Stimulated activated CD4-positive, alpha-beta T cell treated with anti-CD3 and anti-CD28 coated beads, Interleukin-1b, Interleukin-23, amount 100 ng/mL, for 4 hours (primary cell): ENCODE results near the gene RASAL2.
A peak's percentile ranks its signal among the peaks of the same experiment; 100 is the strongest.
"Not testable (repeated sequence)": the region's sequence is repeated elsewhere in the genome, so short reads cannot be mapped to it uniquely, and the experiment has no call there.

Experiments used
- DNase-seq, 2 donors: peaks; one replicate each; pipeline ENCODE4 v3.0.0-alpha.2; 2020; ENCODE audit warnings: low read depth in 2 of 2

Gene RASAL2

DNA sequence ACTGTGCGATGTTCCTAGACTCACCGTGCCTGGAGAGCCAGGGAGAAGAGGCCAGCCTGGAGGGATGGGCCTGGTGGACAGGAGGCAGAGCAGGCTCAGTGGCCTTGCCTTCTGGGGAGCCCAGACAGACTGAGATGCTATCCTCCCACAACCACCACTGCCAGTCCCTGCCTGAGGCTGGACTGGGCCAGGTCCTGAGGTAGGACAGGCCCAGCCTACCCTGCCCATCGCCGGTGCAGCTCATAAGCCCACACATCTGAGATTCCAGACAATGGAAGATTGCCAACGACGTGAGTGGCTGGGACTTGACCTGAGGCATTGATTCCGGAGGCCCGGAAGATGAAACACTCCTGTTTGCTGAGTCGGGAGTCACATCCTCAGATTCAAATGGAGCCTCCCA, 397.1 kb downstream of the RASAL2 start:
- no peak for DNase-seq

DNA sequence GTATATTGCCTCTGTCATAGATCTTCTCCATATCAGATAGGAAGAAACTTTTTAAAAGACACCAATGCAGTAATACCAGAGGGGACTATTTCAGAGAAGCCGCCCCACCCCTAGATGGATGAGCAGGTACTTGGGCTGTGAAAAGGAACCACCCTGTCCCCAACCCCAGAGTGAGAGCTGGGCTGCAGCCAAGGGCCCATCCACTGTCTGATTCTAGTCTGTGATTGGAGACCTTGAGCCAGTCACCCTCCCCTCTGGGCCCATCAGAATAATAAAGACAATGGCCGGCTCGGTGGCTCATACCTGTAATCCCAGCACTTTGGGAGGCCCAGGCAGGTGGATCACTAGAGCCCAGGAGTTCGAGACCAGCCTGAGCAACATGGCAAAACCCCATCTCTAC, 397.8 kb downstream of the RASAL2 start:
- DNase-seq = no peak

DNA sequence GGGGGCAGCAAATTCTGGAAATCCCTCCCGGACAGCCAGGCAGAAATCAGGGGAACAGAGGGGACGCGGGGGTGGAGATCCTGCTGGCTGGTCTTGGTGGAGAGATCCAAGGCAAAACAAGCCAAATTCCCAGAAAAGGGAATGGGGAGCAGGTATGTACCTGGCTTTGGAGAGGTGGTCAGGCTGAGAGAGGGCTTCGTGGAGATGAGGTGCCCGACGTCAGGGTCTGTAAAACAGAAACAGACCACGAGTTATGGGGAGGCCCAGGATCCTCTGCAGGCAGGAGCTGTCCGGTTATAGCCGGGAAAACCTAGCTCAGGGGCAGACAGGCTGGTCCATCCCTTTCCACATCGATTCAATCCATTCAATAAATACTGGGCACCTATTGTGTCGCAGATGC, 398.4 kb downstream of the RASAL2 start:
- DNase-seq = no peak

DNA sequence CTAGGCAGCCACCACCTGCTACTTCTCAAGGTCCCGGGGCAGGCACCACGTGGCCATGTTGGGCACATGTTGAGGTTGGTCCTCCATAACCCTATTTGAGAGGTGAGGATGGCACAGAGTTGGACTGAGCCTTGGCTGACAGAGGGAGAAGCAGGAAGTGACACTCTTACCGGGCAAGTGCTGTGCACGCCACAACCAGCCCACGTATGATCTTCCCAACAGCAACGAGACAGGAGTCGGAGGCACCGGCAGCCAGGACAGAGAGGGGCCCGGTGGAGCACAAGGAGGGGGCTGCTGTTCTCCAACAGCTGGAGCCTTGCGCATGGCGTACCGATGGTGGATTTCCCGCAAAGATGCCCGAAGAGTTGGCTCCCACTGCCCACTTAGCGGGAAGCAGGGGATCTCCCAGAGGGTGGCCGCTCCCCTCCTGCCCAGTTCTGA, 399.4 kb downstream of the RASAL2 start:
- no peak for DNase-seq

DNA sequence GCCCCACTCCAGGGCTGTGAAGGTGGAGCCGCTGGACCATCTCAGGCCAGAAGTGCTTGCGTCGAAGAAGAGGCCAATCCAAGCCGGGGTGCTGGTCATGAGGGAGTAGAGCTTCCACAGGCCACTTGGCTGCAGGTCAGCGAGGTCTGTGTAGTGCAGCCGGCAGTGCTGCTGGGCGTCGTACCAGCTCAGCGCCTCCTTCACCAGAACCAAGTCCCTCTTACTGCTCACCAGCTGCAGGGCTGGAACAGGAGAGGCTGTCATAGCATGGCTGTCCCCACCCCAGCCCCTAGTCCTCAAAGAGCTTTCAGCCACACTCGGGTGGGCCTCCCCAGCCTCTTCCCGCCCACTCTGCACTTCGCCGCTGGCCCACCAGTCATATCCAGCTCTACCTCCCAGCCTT, 400.7 kb downstream of the RASAL2 start:
- DNase-seq = no peak

DNA sequence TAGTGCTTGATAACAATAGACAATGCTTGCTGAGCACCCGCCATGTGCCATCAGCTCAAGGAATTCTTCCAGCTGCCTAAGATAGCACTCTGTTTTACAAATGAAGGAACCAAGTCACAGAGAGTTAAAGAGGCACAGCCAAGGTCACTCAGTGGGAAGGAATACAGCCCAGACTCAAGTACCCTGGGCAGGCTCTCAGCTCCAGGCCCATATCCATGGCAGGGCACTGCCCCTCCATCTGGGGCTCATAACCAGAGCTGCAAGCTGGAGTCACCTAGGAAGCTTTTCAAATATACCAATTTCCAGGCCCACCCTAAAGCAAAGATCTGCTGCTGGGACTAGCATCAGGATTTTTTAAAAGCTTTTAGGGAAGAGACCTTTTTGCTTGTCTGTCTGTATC, 401.3 kb downstream of the RASAL2 start:
- DNase-seq = no peak

DNA sequence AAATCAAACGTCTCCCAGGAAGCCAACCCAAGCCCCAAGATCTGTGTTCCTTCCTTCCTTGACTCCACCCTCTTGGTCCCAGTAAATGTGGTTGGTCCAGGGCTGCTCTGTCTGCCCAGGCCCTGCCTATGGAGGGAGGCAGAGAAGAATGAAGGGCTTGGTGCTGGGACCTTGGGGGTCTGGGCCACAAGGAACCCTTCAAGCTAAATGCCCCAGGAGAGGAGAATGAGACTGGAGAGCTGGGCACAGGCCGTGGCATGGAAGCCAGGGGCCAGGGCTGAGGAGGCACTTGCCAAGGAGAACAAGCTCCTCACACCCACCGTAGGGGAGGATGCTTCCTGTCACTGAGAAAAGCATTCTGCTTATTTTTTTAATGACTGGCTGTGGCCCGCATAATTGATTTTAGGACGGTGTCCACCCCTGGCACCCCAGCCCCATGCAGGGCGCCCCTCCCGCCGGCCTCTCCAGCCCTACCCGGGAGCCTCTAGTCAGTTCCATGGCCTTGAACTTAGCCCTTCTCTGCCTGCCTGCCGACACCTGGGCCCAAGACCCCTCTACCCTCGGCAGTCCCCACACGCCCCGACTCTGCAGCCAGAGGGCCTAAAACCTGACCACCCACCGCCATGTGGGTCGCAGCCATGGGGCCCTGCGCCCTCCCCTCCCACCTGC, 402.0 kb downstream of the RASAL2 start:
- no peak for DNase-seq

DNA sequence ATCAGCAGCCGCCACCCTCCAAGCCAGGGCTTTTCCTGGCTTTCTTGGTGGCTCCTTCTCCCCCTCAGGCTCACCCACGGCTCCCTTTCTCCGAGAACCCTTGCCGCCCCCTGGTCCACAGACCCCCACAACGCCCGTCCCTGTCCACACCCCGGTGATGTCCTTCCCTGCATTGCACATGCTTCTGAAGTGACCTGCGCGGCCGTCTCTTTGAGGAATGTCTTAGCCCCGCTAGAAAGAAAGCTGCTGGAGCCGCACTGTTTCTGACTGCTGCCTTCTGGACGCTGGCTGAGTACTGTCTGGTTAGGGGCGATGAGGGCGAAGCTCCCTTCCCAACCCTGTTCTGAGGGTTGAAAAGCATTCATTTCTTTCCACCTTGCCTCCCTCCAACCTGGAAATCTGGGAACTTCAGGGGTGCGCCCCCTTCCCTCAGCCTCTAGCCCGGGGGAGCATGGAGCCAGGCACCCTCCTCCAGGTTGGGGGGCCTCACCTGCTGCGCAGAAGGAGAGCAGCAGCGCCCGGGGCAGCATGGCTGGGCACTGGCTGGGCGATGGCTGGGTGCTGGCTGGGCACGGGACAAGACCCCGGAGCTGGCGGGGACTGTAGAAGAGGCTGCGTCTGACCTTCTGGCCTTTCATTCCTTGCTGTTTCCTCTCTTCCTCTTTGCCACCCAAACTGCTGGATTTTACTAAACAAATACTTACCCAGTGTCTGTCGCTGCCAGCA, 402.7 kb downstream of the RASAL2 start, which contains the start of gene CLEC20A:
CLEC20A (minus strand) TSS at position 555 of the 726 bp plus-strand sequence; CDS start at position 530, 25 bp downstream.
- no peak for DNase-seq

DNA sequence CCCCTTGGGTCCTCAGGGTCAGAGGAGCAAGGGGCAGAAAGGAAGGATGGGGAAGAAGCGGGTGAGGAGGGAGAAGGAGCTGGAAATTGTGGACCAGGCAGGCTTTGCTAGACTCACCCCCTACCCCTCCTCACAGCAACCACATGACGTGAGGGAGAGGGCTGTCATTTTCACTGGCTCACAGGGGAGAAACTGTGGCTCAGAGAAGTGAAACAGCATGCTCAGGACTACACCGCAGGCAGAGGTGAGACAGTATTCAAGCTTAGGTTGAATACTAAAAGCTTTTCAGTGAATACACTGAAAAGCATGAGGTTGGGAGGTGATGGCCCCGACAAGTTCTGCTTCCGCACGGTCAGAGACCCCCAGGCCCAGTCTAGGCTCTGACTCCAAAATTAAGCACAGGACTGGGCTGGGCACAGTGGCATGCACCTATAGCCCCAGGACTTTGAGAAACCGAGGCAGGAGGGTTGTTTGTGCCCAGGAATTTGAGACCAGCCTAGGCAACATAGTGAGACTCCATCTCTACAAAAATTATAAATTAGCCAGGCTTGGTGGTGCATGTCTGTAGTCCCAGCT, 404.1 kb downstream of the RASAL2 start:
- no peak for DNase-seq

DNA sequence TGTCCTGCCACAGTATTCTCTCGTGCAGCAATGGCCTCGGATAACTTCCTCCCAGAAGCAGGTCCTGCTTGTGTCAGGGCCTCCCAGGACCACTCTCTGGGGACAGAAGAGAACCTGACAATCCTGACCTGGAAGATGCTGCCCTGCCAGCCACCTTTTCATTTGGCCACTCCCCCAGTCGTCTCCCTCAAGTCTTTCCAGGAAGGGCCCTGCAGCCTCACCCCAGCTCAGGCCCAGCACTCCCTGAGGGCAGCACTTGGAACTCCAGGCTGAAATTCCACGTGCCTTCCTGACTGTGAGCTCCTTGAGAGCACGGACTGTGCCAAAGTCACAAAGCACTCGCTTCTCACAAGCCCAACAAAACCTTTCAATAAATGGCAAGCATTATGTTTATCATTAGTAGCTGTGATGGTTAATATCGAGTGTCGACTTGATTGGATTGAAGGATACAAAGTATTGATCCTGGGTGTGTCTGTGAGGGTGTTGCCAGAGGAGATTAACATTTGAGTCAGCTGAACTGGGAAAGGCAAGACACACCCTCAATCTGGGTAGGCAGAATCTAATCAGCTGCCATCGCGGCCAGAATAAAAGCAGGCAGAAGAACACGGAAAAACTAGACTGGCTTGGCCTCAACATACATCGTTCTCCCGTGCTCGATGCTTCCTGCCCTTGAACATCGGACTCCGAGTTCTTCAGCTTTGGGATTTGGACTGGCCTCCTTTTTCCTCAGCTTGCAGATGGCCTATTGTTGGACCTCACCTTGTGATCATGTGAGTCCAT, 405.2 kb downstream of the RASAL2 start:
- no peak for DNase-seq

DNA sequence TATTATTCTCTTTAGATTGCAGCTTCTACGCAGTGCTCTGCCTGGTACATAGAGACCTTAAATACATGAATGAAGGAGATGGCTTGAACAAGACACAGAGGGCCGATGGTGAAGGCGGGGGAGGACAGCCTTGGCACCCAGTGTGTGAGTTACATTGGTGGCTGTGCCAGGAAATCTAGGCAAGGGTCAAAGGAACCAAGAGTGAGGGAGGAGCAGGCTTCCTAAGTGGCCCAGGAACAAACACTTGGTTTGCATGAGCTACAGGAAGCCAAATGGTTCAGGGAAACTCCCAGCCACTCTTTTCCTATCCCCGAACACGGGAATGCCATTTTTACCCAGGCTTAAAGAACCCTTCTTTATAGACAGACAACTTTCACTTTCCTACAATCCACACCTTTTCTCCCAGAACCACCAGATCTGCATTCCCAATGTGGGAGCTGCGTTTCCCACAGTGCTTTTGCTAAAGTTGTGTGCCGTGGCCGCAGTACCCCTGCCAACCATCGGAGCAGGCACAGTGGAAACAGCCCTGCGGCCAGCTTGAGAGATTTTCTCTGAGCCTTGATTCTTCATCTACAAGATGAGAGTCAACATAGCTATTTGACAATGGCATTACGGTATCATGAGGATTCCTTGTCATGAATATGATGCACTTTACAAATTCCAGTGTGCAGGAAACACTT, 406.3 kb downstream of the RASAL2 start:
- no peak for DNase-seq

DNA sequence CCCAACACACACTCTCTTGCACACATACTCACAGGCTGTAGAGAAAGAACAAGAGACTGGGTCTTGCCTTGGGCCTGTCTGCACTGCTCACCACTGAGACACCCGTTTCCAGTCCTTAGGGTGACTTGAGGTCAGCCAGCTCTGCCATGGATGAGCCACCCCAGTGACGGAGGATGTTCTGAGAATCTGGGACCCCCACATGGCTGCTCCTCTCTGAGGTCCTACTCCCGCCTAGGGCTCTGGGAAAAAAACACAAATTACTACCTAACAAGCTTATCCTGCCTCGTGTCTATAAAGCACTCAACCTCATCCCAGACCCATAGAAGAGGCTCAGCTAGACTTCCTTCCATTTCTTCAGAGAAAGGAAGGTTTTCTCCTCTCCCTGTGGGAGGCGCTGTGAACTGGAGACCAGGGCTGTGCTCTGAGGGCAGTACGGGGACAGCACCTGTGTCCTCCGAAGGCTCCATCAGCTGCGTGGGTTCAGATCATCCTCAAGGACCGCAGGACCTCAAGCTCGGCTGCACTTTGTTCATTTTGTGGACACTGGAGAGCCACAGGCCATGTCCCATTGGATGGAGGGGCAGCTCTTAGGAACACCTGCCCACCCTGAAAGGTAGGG, 407.1 kb downstream of the RASAL2 start:
- DNase-seq = no peak

DNA sequence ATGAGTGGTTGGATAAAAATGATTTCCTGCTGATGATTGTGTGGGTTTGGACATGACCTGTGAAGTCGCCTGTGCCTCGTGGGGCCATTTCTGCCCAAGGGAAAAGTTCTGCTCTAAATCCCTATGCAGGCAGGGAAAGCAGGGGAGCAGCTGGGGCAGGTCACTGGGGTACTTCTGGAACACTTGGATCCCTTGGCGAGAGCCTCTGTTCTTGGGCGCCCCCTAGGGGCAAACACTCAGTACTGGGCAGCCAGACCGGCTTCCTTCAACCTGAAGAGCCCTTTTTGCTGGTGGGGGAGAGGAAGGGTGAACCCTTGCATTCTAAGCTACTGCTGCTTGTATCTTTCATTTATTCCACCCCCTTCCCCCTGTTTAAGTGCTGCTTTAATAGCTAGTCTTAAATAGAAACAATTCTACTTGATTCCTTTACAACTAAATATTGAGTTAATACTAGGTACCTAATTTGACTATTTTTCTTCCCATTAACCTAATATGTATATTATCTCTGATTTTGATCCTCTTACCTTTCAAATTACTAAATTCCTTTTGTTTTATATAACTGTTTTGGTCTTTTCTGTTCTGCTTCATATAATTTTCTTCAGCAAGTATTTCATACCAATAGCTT, 407.9 kb downstream of the RASAL2 start:
- peak; percentile 12 to 37 for DNase-seq

DNA sequence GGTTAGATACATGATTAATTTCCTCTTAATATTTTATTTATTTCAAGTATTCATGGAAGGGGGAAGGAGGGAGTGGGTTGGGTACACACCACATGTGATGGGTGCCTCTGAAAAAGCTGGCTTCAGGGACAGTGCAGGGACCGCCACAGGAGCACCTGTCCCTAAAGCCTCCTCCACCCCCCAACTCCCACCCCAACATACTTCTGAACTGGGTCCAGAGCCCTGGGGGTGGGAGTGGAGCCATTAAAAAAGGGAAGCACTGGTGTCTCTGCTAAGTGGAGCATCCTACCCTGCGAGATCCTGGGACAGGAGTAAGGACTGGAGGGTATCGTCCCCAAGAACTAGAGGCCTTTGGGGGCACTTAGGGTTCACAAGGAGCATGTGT, 408.4 kb downstream of the RASAL2 start:
- DNase-seq = no peak

DNA sequence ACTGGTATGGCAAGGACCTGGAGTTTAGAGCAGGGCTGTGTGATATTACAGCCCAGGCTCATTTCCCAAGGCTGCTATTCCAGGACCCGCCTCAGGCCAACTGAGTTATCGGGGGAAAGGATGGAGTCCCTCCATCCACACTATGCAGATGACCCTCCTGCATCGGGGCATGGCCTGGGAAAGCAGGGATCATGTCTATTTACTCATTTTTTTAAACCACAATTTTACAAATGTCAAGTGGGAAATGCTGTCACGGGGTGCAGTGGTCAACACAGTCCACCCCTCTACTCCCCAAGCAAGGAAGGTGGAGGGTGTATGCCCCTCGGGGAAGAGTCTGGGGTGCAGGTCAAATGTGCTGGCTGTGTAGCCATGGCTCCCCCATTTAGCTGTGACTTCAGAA, 409.0 kb downstream of the RASAL2 start:
- no peak for DNase-seq

DNA sequence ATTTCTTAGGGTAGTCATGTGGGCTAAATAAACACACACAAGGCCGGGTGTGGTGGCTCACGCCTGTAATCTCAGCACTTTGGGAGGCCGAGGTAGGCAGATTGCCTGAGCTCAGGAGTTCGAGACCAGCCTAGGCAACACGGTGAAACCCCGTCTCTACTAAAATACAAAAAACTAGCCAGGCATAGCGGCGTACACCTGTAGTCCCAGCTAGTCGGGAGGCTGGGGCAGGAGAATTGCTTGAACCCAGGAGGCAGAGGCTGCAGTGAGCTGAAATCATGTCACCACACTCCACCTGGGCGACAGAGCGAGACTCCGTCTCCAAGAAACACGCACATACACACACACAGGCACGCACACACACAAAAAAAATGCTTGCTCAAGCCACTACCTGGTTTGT, 409.4 kb downstream of the RASAL2 start:
- DNase-seq = not testable (repeated sequence)

DNA sequence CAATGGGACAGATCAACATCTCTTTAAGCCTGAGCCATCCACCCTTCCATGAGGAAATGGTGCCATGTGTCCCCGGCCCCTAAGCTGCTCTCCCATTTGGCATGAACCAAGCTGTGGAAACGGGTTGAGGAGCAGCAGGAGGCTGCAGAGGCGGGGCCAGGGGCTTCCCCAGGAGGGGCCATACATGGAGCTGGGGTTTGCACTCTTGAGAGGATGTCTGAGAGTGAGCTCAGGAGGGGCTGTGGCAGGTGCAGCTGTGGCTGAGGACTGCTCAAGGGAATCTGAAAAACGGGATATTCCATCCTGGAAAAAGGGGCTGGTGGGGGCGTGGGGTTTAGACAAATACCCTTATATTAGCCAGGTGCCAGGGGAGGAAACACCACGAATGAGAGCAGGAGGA, 409.9 kb downstream of the RASAL2 start:
- DNase-seq = no peak

DNA sequence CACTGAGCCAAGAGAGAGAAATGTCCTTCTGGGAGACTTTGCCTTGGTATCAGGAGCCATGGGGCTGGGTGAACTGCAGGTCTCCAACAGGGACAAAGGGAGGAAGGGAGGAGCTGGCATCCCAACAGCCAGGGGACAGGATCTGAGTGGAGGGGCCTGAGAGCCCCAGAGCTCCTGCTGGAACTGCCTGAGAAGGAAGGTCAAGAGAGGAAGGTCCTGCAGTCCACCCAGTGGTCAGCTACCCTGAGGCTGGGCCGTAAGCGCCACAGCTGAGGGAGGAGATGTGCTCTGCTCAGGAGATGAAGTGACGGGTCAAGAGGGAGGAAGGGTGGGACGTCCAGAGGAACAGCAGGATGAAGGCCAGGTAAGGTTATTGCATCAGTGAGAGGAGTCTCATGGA, 410.4 kb downstream of the RASAL2 start:
- DNase-seq = no peak

DNA sequence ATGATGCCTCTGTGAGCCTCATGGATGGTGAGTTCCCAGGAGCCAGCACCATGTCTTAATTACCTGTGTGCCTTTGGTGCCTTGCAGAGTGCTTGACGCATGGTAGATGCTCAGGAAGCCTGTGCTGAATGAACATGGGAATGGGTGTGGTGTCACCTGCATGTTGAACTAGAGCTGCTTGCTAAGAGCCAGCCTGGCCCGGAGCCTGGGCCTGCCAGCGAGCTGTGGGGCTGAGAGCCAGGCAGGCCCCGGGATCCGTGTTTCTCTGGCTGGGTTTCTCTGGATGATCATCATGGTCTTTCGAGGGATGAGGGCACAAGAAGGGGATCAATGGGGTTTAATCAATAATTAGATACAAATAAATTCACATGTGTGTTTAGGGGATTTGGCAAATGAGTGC, 412.3 kb downstream of the RASAL2 start:
- DNase-seq = no peak

DNA sequence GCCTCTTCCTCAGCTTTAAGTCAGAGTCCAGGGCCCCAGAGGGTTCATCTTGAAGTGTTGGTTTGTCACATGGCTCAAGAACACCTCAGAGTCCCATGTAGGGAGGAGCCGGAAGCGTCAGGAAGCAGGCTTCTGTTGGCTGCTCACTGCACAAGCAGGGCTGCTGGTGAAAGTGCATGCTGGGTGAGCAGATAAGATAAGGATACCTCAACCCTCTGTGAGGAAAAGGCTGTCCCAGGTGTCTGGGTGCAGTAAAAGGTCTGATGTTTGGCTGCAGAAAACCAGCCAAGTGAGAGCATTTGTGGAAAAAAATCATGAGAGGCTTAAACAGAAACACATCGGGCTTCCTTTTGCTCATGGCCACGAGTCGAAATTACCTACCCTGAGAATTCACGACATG, 412.8 kb downstream of the RASAL2 start:
- DNase-seq = no peak
